HG02759 (cell line): ENCODE measurements around the gene FAM83G.
"Not testable (repeated sequence)": the region's sequence is repeated elsewhere in the genome, so short reads cannot be mapped to it uniquely, and the experiment has no call there.

Source experiments
- ATAC-seq: cut with Tn5 transposase; IDR thresholded peaks from one replicate; pipeline ENCODE4 v1.9.1; 2021; ENCODE audit warnings: mild to moderate bottlenecking, moderate library complexity; ENCODE audit not compliant: unreplicated experiment

Gene FAM83G

GRCh38 chr17:19024101-19025078, 19.8 kb upstream of the FAM83G start:
- ATAC-seq: no peak

- ATAC-seq: no peak
These were observed 18.8 kb upstream of the FAM83G start for GRCh38 chr17:19023209-19023999.

- ATAC-seq: no peak
These were observed 18.2 kb upstream of the FAM83G start for GRCh38 chr17:19022747-19023146.

- ATAC-seq: no peak
These were observed 17.6 kb upstream of the FAM83G start for GRCh38 chr17:19022128-19022527.

GRCh38 chr17:19021622-19022083, 17.1 kb upstream of the FAM83G start:
- no peak for ATAC-seq

- not testable (repeated sequence) for ATAC-seq
These were observed 16.6 kb upstream of the FAM83G start for GRCh38 chr17:19021011-19021621.

GRCh38 chr17:19020016-19020415, 15.5 kb upstream of the FAM83G start:
- ATAC-seq: no peak

GRCh38 chr17:19019041-19019941, 14.7 kb upstream of the FAM83G start:
- ATAC-seq: no peak

GRCh38 chr17:19018600-19018950, 14.0 kb upstream of the FAM83G start:
- ATAC-seq: no peak

- ATAC-seq: no peak
These were observed 13.4 kb upstream of the FAM83G start for GRCh38 chr17:19017804-19018599.

- ATAC-seq: no peak
These were observed 12.8 kb upstream of the FAM83G start for GRCh38 chr17:19017401-19017800.

GRCh38 chr17:19016881-19017280, 12.3 kb upstream of the FAM83G start:
- ATAC-seq: no peak

GRCh38 chr17:19016297-19016696, 11.7 kb upstream of the FAM83G start:
- no peak for ATAC-seq

- ATAC-seq: no peak
These were observed 10.9 kb upstream of the FAM83G start for GRCh38 chr17:19015428-19015827.

- no peak for ATAC-seq
These were observed 10.2 kb upstream of the FAM83G start for GRCh38 chr17:19014628-19015215.

GRCh38 chr17:19013806-19014627, 9.5 kb upstream of the FAM83G start:
- no peak for ATAC-seq

GRCh38 chr17:19013226-19013625, 8.7 kb upstream of the FAM83G start:
- ATAC-seq: no peak
